Stimulated activated CD4-positive, alpha-beta T cell treated with anti-CD3 and anti-CD28 coated beads, Interleukin-1b, Interleukin-23, amount 100 ng/mL, for 4 hours (primary cell): ENCODE data around the gene AQP2.

ENCODE experiments used
- DNase-seq, 2 donors: peaks; one replicate each; pipeline ENCODE4 v3.0.0-alpha.2; 2020; ENCODE audit warnings: low read depth in 2 of 2

The AQP2 gene

GRCh38 chr12:49941556-49942511 is 8.7 kb upstream of the AQP2 start:
- DNase-seq: no peak

- no peak for DNase-seq
These were observed 8.0 kb upstream of the AQP2 start for GRCh38 chr12:49942512-49942893.

GRCh38 chr12:49942921-49943624 is 7.5 kb upstream of the AQP2 start:
- no peak for DNase-seq

- DNase-seq: no peak
These were observed 6.9 kb upstream of the AQP2 start for GRCh38 chr12:49943625-49943960.

GRCh38 chr12:49944046-49944445 is 6.5 kb upstream of the AQP2 start:
- DNase-seq: no peak

GRCh38 chr12:49944718-49945117 is 5.8 kb upstream of the AQP2 start:
- no peak for DNase-seq

GRCh38 chr12:49945394-49946080 is 5.0 kb upstream of the AQP2 start:
- peak; percentile 85 to 88 for DNase-seq

GRCh38 chr12:49946086-49946485 is 4.5 kb upstream of the AQP2 start:
- no peak for DNase-seq

- DNase-seq: no peak
These were observed 4.0 kb upstream of the AQP2 start for GRCh38 chr12:49946497-49946896.

GRCh38 chr12:49947593-49948226 is 2.8 kb upstream of the AQP2 start:
- no peak for DNase-seq

GRCh38 chr12:49948866-49949845 is 1.4 kb upstream of the AQP2 start:
- no peak for DNase-seq

GRCh38 chr12:49949866-49950265 is 671 bp upstream of the AQP2 start:
- DNase-seq: no peak

- DNase-seq: no peak
These were observed 1.1 kb downstream of the AQP2 start for GRCh38 chr12:49951411-49952240.

GRCh38 chr12:49952391-49953055 is 2.0 kb downstream of the AQP2 start:
- DNase-seq: no peak

- no peak for DNase-seq
These were observed 2.6 kb downstream of the AQP2 start for GRCh38 chr12:49953151-49953550.

- DNase-seq: no peak
These were observed 3.7 kb downstream of the AQP2 start for GRCh38 chr12:49953961-49954846.

GRCh38 chr12:49954863-49955830 is 4.6 kb downstream of the AQP2 start:
- no peak for DNase-seq
